ENCODE results near the gene GMDS.

Gene GMDS

DNA sequence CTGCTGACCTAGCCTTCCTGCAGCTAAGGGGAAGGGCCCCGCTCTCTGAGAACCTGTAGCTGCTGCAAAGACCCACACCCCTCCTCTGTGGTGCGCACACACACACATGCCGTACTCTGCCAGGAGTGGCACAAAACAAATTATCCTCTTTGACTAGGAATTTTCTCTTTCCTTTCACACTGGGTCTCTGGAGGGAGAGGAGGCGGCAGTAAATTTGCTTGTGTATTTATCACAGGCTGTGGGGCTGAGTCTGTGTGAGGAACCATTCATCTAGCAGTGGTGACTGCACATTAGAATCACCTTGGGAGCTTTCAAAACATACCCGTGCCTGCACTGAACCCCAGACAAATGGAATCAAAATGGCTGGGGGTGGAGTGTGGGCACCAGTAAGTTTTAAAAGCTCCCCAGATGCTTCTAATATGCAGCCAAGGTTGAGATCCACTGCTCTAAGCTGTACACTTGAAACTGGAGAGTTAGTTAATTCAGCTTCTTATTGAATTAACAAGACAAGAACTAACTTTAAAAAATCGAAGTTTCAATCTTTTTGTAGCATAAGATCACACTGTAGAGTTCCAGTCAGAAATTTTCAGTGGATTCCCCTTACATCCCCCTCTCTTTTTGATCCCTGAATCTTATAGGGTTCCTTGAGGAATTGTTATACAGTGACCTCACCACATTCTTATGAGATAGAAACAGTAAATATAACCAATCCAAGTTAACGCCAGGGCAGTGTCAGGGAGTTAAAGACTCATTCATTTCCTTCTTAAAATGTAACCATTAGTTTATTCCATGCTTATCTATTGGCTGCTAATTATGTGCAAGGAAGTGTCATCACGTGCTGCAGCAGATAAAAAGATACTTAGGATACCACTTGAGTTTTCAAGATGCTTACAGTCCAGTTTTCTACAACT lies 29.8 kb upstream of the GMDS start:
- no peaks in the 10 kb centered on the region; the same call in 1 of the 2 replicates for H3K9me3 ChIP-seq (replicated peaks; ENCODE audit: insufficient read depth, low read length)
- H3F3A ChIP-seq (ENCODE audit: insufficient read depth, low read length) = no peaks in the 10 kb centered on the region
- no peak overlapping the region for H3K4me3 ChIP-seq (ENCODE audit: low read length)
- no peak overlapping the region for H3K9ac ChIP-seq (ENCODE audit: low read length)
- no peak for DNase-seq
- H3K79me2 ChIP-seq (ENCODE audit: low read length) = no peaks in the 10 kb centered on the region
- no peaks in the 10 kb centered on the region for H3K27me3 ChIP-seq (replicated peaks; ENCODE audit: insufficient read depth, low read length)
- no peaks in the 10 kb centered on the region for H3K9me2 ChIP-seq (replicated peaks; ENCODE audit: insufficient read depth, low read length)
- H3K4me2 ChIP-seq (ENCODE audit: low read depth, low read length) = no peak overlapping the region
- H2AFZ ChIP-seq (ENCODE audit: low read length) = no peak overlapping the region
- no peaks in the 10 kb centered on the region for H3K36me3 ChIP-seq (replicated peaks; ENCODE audit: insufficient read depth, low read length)
- H3K4me1 ChIP-seq (ENCODE audit: low read length) = no peaks in the 10 kb centered on the region
- no peak overlapping the region for H3K27ac ChIP-seq (ENCODE audit: low read length)
- no peaks in the 10 kb centered on the region for H4K20me1 ChIP-seq (ENCODE audit: insufficient read depth, low read length)
- TF ChIP-seq EZH2 (optimal IDR thresholded peaks at IDR 0.05; ENCODE audit: low read depth, low read length) (no peak), EZH2phosphoT487 (IDR thresholded peaks at IDR 0.05; ENCODE audit: low read length) (no peak)
- TF ChIP-seq, protein P1, sequence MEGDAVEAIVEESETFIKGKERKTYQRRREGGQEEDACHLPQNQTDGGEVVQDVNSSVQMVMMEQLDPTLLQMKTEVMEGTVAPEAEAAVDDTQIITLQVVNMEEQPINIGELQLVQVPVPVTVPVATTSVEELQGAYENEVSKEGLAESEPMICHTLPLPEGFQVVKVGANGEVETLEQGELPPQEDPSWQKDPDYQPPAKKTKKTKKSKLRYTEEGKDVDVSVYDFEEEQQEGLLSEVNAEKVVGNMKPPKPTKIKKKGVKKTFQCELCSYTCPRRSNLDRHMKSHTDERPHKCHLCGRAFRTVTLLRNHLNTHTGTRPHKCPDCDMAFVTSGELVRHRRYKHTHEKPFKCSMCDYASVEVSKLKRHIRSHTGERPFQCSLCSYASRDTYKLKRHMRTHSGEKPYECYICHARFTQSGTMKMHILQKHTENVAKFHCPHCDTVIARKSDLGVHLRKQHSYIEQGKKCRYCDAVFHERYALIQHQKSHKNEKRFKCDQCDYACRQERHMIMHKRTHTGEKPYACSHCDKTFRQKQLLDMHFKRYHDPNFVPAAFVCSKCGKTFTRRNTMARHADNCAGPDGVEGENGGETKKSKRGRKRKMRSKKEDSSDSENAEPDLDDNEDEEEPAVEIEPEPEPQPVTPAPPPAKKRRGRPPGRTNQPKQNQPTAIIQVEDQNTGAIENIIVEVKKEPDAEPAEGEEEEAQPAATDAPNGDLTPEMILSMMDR (IDR thresholded peaks at IDR 0.05; ENCODE audit: low read length) = no peak

DNA sequence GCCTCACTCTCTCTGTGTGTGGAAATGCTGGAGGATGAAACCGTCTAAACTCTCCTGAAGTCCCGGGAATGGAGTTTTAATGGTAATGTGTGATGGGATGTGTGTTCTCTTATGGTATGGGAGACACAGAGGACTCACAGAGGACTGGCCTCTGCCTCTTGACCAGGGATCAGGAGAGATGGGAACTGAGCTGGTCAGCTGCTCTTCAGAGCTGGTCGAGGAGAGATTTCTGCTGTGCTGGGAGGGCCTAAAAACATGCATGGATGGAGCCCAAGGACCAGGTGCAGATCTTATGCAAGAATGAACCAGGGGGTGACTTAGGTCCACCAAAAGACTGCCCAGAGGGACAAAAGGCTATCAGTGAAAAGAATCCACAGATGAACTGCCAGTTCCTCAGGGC lies 27.3 kb upstream of the GMDS start:
- Histone ChIP-seq H3K9me3 (replicated peaks; ENCODE audit: insufficient read depth, low read length) (no peaks in the 10 kb centered on the region), H3K9ac (ENCODE audit: low read length) (no peak overlapping the region), H3K4me1 (ENCODE audit: low read length) (no peaks in the 10 kb centered on the region), H3K36me3 (replicated peaks; ENCODE audit: insufficient read depth, low read length) (no peaks in the 10 kb centered on the region), H3K4me2 (ENCODE audit: low read depth, low read length) (no peak overlapping the region), H2AFZ (ENCODE audit: low read length) (no peak overlapping the region), H3K9me2 (replicated peaks; ENCODE audit: insufficient read depth, low read length) (no peaks in the 10 kb centered on the region), H3K79me2 (ENCODE audit: low read length) (no peaks in the 10 kb centered on the region), H3K27me3 (replicated peaks; ENCODE audit: insufficient read depth, low read length) (no peaks in the 10 kb centered on the region), H3K4me3 (ENCODE audit: low read length) (no peak overlapping the region), H3K27ac (ENCODE audit: low read length) (no peak overlapping the region), H3F3A (ENCODE audit: insufficient read depth, low read length) (no peaks in the 10 kb centered on the region), H4K20me1 (ENCODE audit: insufficient read depth, low read length) (no peaks in the 10 kb centered on the region)
- no peak for DNase-seq
- TF ChIP-seq, protein P1 (IDR thresholded peaks at IDR 0.05; ENCODE audit: low read length) = no peak
- TF ChIP-seq EZH2phosphoT487 (IDR thresholded peaks at IDR 0.05; ENCODE audit: low read length) (no peak), EZH2 (optimal IDR thresholded peaks at IDR 0.05; ENCODE audit: low read depth, low read length) (no peak)

DNA sequence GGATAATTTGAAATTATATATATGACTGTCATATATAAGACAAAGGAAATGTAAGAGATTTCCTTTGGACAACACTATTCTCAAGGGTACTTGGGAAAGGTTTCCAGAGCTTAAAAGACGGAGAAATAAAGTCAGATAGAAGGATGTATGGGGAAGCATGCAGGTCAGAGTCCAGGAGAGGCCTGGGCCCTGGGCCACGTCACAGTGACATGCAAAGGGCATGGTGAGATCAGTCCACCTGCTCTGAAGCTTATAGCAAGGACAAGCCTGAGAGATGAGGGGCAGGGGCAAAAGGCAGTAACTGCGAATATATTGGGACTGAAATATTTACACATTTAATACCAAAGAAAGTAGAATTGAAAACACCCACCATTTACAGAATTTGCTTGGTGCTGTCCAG lies 24.6 kb upstream of the GMDS start:
- H3K4me3 ChIP-seq (ENCODE audit: low read length) = no peak overlapping the region
- H3K79me2 ChIP-seq (ENCODE audit: low read length) = no peaks in the 10 kb centered on the region
- no peaks in the 10 kb centered on the region for H3K27me3 ChIP-seq (replicated peaks; ENCODE audit: insufficient read depth, low read length)
- DNase-seq = no peak
- no peaks in the 10 kb centered on the region for H3K9me3 ChIP-seq (replicated peaks; ENCODE audit: insufficient read depth, low read length)
- no peaks in the 10 kb centered on the region for H3K9me2 ChIP-seq (replicated peaks; ENCODE audit: insufficient read depth, low read length)
- H3K36me3 ChIP-seq (replicated peaks; ENCODE audit: insufficient read depth, low read length) = no peaks in the 10 kb centered on the region
- H4K20me1 ChIP-seq (ENCODE audit: insufficient read depth, low read length) = no peaks in the 10 kb centered on the region
- H3K4me1 ChIP-seq (ENCODE audit: low read length) = no peaks in the 10 kb centered on the region
- no peak overlapping the region for H3K9ac ChIP-seq (ENCODE audit: low read length)
- H3F3A ChIP-seq (ENCODE audit: insufficient read depth, low read length) = no peaks in the 10 kb centered on the region
- H3K4me2 ChIP-seq (ENCODE audit: low read depth, low read length) = no peak overlapping the region
- H3K27ac ChIP-seq (ENCODE audit: low read length) = no peak overlapping the region
- no peak overlapping the region for H2AFZ ChIP-seq (ENCODE audit: low read length)
- TF ChIP-seq, protein P1 (IDR thresholded peaks at IDR 0.05; ENCODE audit: low read length) = no peak
- no peak for TF ChIP-seq EZH2 (optimal IDR thresholded peaks at IDR 0.05; ENCODE audit: low read depth, low read length)
- no peak for TF ChIP-seq EZH2phosphoT487 (IDR thresholded peaks at IDR 0.05; ENCODE audit: low read length)
